ENCODE data around the gene OLFM2.

Gene OLFM2

DNA sequence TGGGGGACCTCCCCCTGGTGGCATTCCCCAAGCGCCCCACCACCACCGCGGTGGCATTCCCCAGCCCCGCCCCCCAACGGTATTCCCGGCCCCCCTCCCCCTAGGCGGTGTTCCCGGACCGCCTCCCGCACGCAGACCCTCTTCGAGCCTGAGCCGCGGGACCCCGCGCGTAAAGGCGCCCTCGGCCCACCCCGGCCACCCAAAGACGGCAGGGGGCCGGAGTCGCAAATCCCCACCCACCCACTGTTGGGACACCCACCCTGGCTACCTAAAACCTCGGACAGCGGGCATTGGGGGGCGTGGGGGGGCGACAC lies 22.4 kb downstream of the OLFM2 start:
- H3K9ac ChIP-seq (ENCODE audit: insufficient read length, low read depth), result peak overlapping the region; percentile 80

DNA sequence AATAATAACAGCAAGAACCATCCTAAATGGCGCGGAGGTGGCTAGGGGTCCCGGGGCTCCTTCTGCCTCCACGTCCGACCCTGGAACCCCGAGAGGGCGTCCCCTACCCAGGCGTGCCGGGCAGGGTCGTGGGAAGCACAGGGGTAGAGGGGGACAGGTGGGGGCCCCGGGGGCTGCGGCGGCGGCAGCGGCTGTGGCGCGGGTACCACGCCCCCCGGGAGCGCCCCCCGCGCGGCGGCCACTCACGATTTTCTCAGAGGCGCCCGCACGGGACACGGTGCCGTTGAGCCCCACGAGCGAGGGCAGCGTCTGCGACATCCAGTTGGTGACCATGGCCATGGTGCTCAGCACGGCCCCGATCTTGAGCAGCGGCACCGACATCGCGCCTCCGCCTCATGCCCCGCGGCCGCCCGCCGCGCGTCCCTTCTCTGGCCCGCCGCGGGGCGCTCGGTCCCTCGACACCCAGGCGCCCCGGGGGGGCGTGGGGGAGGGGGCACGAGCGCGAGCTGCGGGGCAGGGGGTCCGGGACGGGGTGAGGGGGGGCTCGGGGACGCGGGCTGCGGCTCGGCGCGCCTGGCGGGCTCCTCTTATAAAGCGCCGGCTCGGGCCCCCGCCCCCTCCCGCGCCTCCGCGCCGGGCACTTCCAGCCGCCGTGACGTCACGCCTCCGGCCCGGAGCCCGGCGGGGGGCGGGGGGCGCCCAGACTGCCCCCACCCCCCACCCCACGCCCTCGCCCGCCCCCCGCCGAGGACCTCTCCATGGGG lies 22.9 kb downstream of the OLFM2 start:
- peak overlapping the region; percentile 63 for H3K4me3 ChIP-seq (ENCODE audit: insufficient read length, low read depth)
- no peak for DNase-seq (ENCODE audit: low read depth, low spot score)
- TF ChIP-seq YY1 (IDR thresholded peaks at IDR 0.05; ENCODE audit: insufficient read depth, insufficient read length), result no peak
- no peak for TF ChIP-seq ZNF274 (IDR thresholded peaks at IDR 0.05; ENCODE audit: low read depth, low read length)
- TF ChIP-seq SUZ12 (IDR thresholded peaks at IDR 0.05; ENCODE audit: extremely low read depth, insufficient read depth, insufficient read length), result no peak
- H3K9me3 ChIP-seq (ENCODE audit: insufficient read depth, low read length), result no peaks in the 10 kb centered on the region
- no peaks in the 10 kb centered on the region for H3K27me3 ChIP-seq (ENCODE audit: insufficient read depth, insufficient read length)
- peak overlapping the region; percentile 66 for H3K9ac ChIP-seq (ENCODE audit: insufficient read length, low read depth)
- no peaks in the 10 kb centered on the region for H3K36me3 ChIP-seq (ENCODE audit: insufficient read depth, insufficient read length, low read length)
- H3K4me1 ChIP-seq (ENCODE audit: insufficient read depth, insufficient read length), result no peaks in the 10 kb centered on the region

More for the DNA sequence above, 22.4 kb downstream of the OLFM2 start:
- Histone ChIP-seq H3K27me3 (ENCODE audit: insufficient read depth, insufficient read length) (no peaks in the 10 kb centered on the region), H3K9me3 (ENCODE audit: insufficient read depth, low read length) (no peaks in the 10 kb centered on the region), H3K36me3 (ENCODE audit: insufficient read depth, insufficient read length, low read length) (no peaks in the 10 kb centered on the region), H3K4me3 (ENCODE audit: insufficient read length, low read depth) (peak overlapping the region; percentile 56), H3K4me1 (ENCODE audit: insufficient read depth, insufficient read length) (no peaks in the 10 kb centered on the region)
- DNase-seq (ENCODE audit: low read depth, low spot score), result no peak
- TF ChIP-seq YY1 (IDR thresholded peaks at IDR 0.05; ENCODE audit: insufficient read depth, insufficient read length) (no peak), SUZ12 (IDR thresholded peaks at IDR 0.05; ENCODE audit: extremely low read depth, insufficient read depth, insufficient read length) (no peak), ZNF274 (IDR thresholded peaks at IDR 0.05; ENCODE audit: low read depth, low read length) (no peak)

DNA sequence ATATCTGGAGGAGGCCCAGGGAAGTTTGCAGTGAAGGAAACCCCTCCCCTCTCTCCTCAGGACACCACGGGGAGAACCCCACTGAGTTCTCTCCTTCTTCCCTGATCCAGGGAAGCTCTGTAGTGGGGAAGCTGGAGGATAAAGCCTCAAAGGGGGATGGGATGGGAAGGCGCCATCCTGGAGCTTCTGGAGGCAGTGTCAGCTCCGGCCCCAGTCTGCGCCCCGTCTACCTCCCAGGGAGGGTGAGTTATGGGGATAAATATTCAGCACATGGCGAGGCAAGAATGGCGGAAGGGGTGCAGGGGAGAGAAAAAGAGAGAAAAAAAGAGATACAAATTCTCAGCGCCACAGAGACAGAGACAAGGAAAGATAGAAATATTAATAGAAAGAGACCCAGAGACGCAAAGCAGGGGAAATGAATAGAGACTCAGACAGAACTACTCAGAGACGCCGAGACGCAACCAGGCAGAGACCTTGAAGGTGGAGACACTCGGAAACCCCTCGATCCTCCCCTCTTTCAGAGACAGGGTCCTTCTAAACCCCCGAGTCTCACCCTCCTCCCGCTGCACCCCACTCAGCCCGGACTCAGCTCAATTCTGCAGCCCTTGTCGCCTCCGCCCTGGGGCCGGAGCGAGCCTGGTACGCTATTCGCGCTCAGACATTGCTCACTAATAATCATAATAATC lies 23.6 kb downstream of the OLFM2 start:
- Histone ChIP-seq H3K9ac (ENCODE audit: insufficient read length, low read depth) (peak overlapping the region; percentile 66), H3K4me3 (ENCODE audit: insufficient read length, low read depth) (peak overlapping the region; percentile 63), H3K4me1 (ENCODE audit: insufficient read depth, insufficient read length) (no peaks in the 10 kb centered on the region), H3K27me3 (ENCODE audit: insufficient read depth, insufficient read length) (no peaks in the 10 kb centered on the region), H3K36me3 (ENCODE audit: insufficient read depth, insufficient read length, low read length) (no peaks in the 10 kb centered on the region), H3K9me3 (ENCODE audit: insufficient read depth, low read length) (no peaks in the 10 kb centered on the region)
- DNase-seq (ENCODE audit: low read depth, low spot score), result no peak
- TF ChIP-seq YY1 (IDR thresholded peaks at IDR 0.05; ENCODE audit: insufficient read depth, insufficient read length) (no peak), ZNF274 (IDR thresholded peaks at IDR 0.05; ENCODE audit: low read depth, low read length) (no peak), SUZ12 (IDR thresholded peaks at IDR 0.05; ENCODE audit: extremely low read depth, insufficient read depth, insufficient read length) (no peak)

DNA sequence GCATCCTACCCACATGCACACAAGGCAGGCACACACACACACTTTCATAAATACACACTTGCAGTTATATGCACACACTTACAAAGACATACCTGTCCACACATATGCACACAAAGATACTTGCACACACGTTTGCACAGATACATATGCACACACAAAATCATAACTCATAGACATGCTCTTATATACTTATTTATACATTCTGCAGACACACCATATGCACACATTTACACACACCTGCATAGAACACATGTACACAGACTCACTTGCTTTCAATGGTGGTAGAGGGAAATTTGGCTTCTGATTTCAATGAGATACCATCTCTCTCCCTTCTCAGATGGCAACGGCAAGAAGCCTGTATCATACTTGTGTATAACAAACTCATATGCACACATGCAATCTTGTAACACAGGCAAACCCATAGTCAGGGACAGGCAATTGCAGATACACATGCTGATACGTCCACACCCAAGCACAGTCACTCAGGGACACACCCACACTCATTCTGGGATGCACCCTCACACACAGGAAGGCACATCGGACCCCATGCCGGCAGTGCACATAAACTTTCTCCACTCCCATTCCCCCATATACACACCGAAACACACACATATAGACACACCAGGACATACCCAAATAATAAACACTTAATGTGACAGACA lies 24.7 kb downstream of the OLFM2 start:
- no peak overlapping the region for H3K4me3 ChIP-seq (ENCODE audit: insufficient read length, low read depth)
- H3K4me1 ChIP-seq (ENCODE audit: insufficient read depth, insufficient read length), result peaks cover under 1% of the 10 kb centered on the region
- H3K36me3 ChIP-seq (ENCODE audit: insufficient read depth, insufficient read length, low read length), result no peaks in the 10 kb centered on the region
- H3K27me3 ChIP-seq (ENCODE audit: insufficient read depth, insufficient read length), result no peaks in the 10 kb centered on the region
- no peak for DNase-seq (ENCODE audit: low read depth, low spot score)
- TF ChIP-seq ZNF274 (IDR thresholded peaks at IDR 0.05; ENCODE audit: low read depth, low read length) (no peak), YY1 (IDR thresholded peaks at IDR 0.05; ENCODE audit: insufficient read depth, insufficient read length) (no peak), SUZ12 (IDR thresholded peaks at IDR 0.05; ENCODE audit: extremely low read depth, insufficient read depth, insufficient read length) (no peak)
- H3K9me3 ChIP-seq (ENCODE audit: insufficient read depth, low read length), result no peaks in the 10 kb centered on the region
- H3K9ac ChIP-seq (ENCODE audit: insufficient read length, low read depth), result no peak overlapping the region

DNA sequence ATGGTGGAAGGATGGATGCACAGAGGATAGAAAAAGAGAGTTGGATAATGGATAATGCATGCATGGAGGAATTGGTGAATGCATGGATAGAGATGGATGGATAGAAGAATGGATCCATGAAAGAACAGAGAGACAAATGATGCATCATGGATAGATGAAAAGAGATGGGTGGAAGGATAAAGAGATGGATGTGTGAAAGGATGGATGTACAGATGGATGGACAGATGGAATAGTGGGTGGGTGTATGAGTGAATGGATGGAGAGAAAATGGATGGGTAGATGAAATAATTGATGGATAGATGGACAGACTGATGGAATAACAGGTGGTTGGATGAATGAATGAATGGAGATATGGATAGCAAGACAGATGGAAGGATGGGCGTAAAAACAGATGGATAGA lies 25.7 kb downstream of the OLFM2 start:
- no peak overlapping the region for H3K9ac ChIP-seq (ENCODE audit: insufficient read length, low read depth)
- no peaks in the 10 kb centered on the region for H3K27me3 ChIP-seq (ENCODE audit: insufficient read depth, insufficient read length)
- no peak overlapping the region for H3K4me3 ChIP-seq (ENCODE audit: insufficient read length, low read depth)
- peaks cover 2% of the 10 kb centered on the region for H3K36me3 ChIP-seq (ENCODE audit: insufficient read depth, insufficient read length, low read length)
- H3K9me3 ChIP-seq (ENCODE audit: insufficient read depth, low read length), result no peaks in the 10 kb centered on the region
- DNase-seq (ENCODE audit: low read depth, low spot score), result no peak
- peaks cover 6% of the 10 kb centered on the region for H3K4me1 ChIP-seq (ENCODE audit: insufficient read depth, insufficient read length)
- TF ChIP-seq YY1 (IDR thresholded peaks at IDR 0.05; ENCODE audit: insufficient read depth, insufficient read length) (no peak), SUZ12 (IDR thresholded peaks at IDR 0.05; ENCODE audit: extremely low read depth, insufficient read depth, insufficient read length) (no peak), ZNF274 (IDR thresholded peaks at IDR 0.05; ENCODE audit: low read depth, low read length) (no peak)

DNA sequence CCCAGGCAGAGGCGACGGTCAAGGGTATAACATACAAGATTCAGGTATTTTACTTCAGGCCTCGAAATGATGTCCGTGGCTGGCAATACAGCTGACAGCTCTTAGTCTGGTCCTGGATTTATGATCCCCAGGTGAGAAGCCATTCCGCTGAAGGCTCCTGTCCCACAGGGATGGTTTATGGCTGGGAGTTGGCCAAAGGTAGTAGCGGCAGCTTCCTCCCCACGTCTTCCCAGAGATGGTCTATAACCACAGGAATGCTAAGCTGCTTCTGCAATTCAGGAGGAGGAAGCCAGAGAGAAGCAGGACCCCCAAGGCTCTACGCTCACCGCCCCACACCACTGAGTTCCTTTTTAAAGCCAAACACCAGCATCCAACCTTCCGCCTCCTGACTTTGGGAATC lies 27.1 kb downstream of the OLFM2 start:
- H3K4me3 ChIP-seq (ENCODE audit: insufficient read length, low read depth), result no peak overlapping the region
- H3K27me3 ChIP-seq (ENCODE audit: insufficient read depth, insufficient read length), result no peaks in the 10 kb centered on the region
- no peak overlapping the region for H3K9ac ChIP-seq (ENCODE audit: insufficient read length, low read depth)
- peaks cover 3% of the 10 kb centered on the region for H3K36me3 ChIP-seq (ENCODE audit: insufficient read depth, insufficient read length, low read length)
- no peaks in the 10 kb centered on the region for H3K9me3 ChIP-seq (ENCODE audit: insufficient read depth, low read length)
- H3K4me1 ChIP-seq (ENCODE audit: insufficient read depth, insufficient read length), result peaks cover 6% of the 10 kb centered on the region
- DNase-seq (ENCODE audit: low read depth, low spot score), result no peak
- TF ChIP-seq ZNF274 (IDR thresholded peaks at IDR 0.05; ENCODE audit: low read depth, low read length), result no peak

DNA sequence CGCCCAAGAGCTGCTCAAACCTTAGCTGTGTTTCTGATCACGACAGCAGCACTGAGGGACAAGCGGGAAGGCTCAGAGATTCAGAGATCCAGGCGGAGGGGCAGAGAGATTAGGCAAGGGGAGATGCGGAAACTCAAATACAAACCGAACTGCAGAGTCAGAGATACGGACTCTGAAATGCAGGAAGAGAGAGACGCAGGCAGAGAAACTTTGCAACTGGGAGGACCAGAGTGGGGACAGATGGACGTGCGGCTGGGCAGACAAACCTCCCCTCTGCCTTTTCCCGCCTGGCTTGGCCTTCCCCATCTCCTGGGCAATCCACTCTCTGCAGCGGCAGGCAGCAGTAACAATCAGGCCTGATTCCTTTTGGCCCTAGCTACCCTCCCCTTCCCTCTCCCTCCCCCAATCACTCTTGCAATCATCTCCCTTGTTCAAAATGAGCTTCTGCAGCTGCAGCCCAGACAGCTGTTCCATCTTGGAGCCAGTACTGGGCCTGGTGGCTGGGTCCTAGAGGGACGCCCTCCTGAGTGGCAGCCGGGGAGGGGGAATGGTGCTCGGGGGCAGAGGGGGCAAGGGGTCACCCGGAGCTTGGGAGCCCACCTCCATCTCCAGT lies 29.7 kb downstream of the OLFM2 start:
- no peak for DNase-seq (ENCODE audit: low read depth, low spot score)

More for the DNA sequence above, 29.7 kb downstream of the OLFM2 start:
- H3K36me3 ChIP-seq (ENCODE audit: insufficient read depth, insufficient read length, low read length), result peaks cover 3% of the 10 kb centered on the region
- peaks cover 6% of the 10 kb centered on the region for H3K4me1 ChIP-seq (ENCODE audit: insufficient read depth, insufficient read length)
- TF ChIP-seq ZNF274 (IDR thresholded peaks at IDR 0.05; ENCODE audit: low read depth, low read length), result no peak
- TF ChIP-seq YY1 (IDR thresholded peaks at IDR 0.05; ENCODE audit: insufficient read depth, insufficient read length), result no peak
- no peak for TF ChIP-seq SUZ12 (IDR thresholded peaks at IDR 0.05; ENCODE audit: extremely low read depth, insufficient read depth, insufficient read length)
- H3K27me3 ChIP-seq (ENCODE audit: insufficient read depth, insufficient read length), result no peaks in the 10 kb centered on the region
- H3K4me3 ChIP-seq (ENCODE audit: insufficient read length, low read depth), result no peak overlapping the region
- peak overlapping the region; percentile 61 for H3K9ac ChIP-seq (ENCODE audit: insufficient read length, low read depth)
- no peaks in the 10 kb centered on the region for H3K9me3 ChIP-seq (ENCODE audit: insufficient read depth, low read length)
